Mesenchymal stem cell (in vitro differentiated cells and primary cell): ENCODE measurements around the gene DSCAM.

Experiments
- DNase-seq: peaks from one replicate; pipeline ENCODE4 v3.0.0-alpha.2; 2013
- H2AFZ ChIP-seq: one replicate; pipeline ENCODE4 v1.6.1; 2013; ENCODE audit warnings: low read depth, mild to moderate bottlenecking, control low read depth, inconsistent platforms, low read length, moderate library complexity
- H2AK5ac ChIP-seq: 2 replicates; pipeline ENCODE4 v1.6.1; 2013; ENCODE audit warnings: low read length, moderate library complexity, mild to moderate bottlenecking, inconsistent platforms; ENCODE audit not compliant: severe bottlenecking
- H2BK120ac ChIP-seq: one replicate; pipeline ENCODE4 v1.6.1; 2013; ENCODE audit warnings: low read depth, mild to moderate bottlenecking, inconsistent platforms, low read length, moderate library complexity
- H2BK12ac ChIP-seq, 2 experiments: one replicate each; pipeline ENCODE4 v1.6.1; 2013; ENCODE audit warnings: inconsistent platforms in 2 of 2, low read length in 2 of 2, mild to moderate bottlenecking in 2 of 2, moderate library complexity in 2 of 2, control low read depth in 1 of 2
- H2BK15ac ChIP-seq: one replicate; pipeline ENCODE4 v1.6.1; 2013; ENCODE audit warnings: mild to moderate bottlenecking, low read depth, inconsistent platforms; ENCODE audit not compliant: poor library complexity, severe bottlenecking
- H2BK5ac ChIP-seq: 2 replicates; pipeline ENCODE4 v1.6.1; 2013; ENCODE audit warnings: low read depth, mild to moderate bottlenecking, low read length, control low read depth, inconsistent platforms; ENCODE audit not compliant: poor library complexity, severe bottlenecking
- H3K14ac ChIP-seq, 2 experiments: one replicate each; pipeline ENCODE4 v1.6.1; 2013; ENCODE audit warnings: inconsistent platforms in 2 of 2, low read length in 2 of 2, control low read depth in 1 of 2, mild to moderate bottlenecking in 1 of 2, moderate library complexity in 1 of 2
- H3K18ac ChIP-seq, 2 experiments: one replicate each; pipeline ENCODE4 v1.6.1; 2013; ENCODE audit warnings: inconsistent platforms in 2 of 2, low read length in 2 of 2, control low read depth in 1 of 2, low read depth in 1 of 2, mild to moderate bottlenecking in 1 of 2
- H3K23ac ChIP-seq, 2 experiments: one replicate each; pipeline ENCODE4 v1.6.1; 2013; ENCODE audit warnings: inconsistent platforms in 2 of 2, low read length in 2 of 2, mild to moderate bottlenecking in 2 of 2, moderate library complexity in 2 of 2, control low read depth in 1 of 2
- H3K27ac ChIP-seq: 2 replicates; pipeline ENCODE4 v1.5.1; 2013; ENCODE audit warnings: mild to moderate bottlenecking, moderate library complexity, low read length, control low read depth, inconsistent platforms; ENCODE audit not compliant: poor library complexity, severe bottlenecking
- H3K27me3 ChIP-seq, 2 experiments: 2 replicates each; pipeline versions ENCODE4 v1.6.1 to v1.7.0; 2013; ENCODE audit warnings: low read length in 2 of 2, mild to moderate bottlenecking in 2 of 2, moderate library complexity in 2 of 2, control low read depth in 1 of 2, inconsistent platforms in 1 of 2; ENCODE audit not compliant: control insufficient read depth in 1 of 2, insufficient read depth in 1 of 2
- H3K36me3 ChIP-seq, 2 experiments: 2 replicates each; pipeline versions ENCODE4 v1.6.1 to v1.7.0; 2013; ENCODE audit warnings: low read length in 2 of 2, control low read depth in 1 of 2, inconsistent platforms in 1 of 2, low read depth in 1 of 2, mild to moderate bottlenecking in 1 of 2; ENCODE audit not compliant: insufficient read depth in 2 of 2, control insufficient read depth in 1 of 2
- H3K4ac ChIP-seq, 2 experiments: one replicate each; pipeline ENCODE4 v1.6.1; 2013; ENCODE audit warnings: inconsistent platforms in 2 of 2, low read length in 2 of 2, mild to moderate bottlenecking in 2 of 2, moderate library complexity in 2 of 2, control low read depth in 1 of 2, low read depth in 1 of 2
- H3K4me1 ChIP-seq: 2 replicates; pipeline ENCODE4 v1.6.1; 2013; ENCODE audit warnings: low read depth, low read length, control low read depth; ENCODE audit not compliant: control insufficient read depth, insufficient read depth
- H3K4me2 ChIP-seq: 2 replicates; pipeline ENCODE4 v1.6.1; 2013; ENCODE audit warnings: low read length, mild to moderate bottlenecking, inconsistent platforms; ENCODE audit not compliant: poor library complexity, severe bottlenecking
- H3K4me3 ChIP-seq, 2 experiments: 2 replicates each; pipeline versions ENCODE4 v1.5.1 to v1.7.0; 2013; ENCODE audit warnings: low read length in 2 of 2, mild to moderate bottlenecking in 2 of 2, control low read depth in 1 of 2, low read depth in 1 of 2; ENCODE audit not compliant: insufficient read depth in 1 of 2
- H3K79me1 ChIP-seq: replicated peaks from 2 replicates; pipeline ENCODE4 v1.6.1; 2013; ENCODE audit warnings: mild to moderate bottlenecking, control low read depth, low read length, inconsistent platforms; ENCODE audit not compliant: poor library complexity, severe bottlenecking
- H3K9ac ChIP-seq: 2 replicates; pipeline ENCODE4 v1.7.0; 2013; ENCODE audit warnings: mild to moderate bottlenecking, low read length, moderate library complexity
- H3K9me3 ChIP-seq: 2 replicates; pipeline ENCODE4 v1.7.0; 2013; ENCODE audit warnings: mild to moderate bottlenecking, low read length; ENCODE audit not compliant: control insufficient read depth
- H4K8ac ChIP-seq: one replicate; pipeline ENCODE4 v1.6.1; 2013; ENCODE audit warnings: inconsistent platforms, mild to moderate bottlenecking, low read length, moderate library complexity
- H4K91ac ChIP-seq: one replicate; pipeline ENCODE4 v1.6.1; 2013; ENCODE audit warnings: mild to moderate bottlenecking, low read length, inconsistent platforms
- WGBS: methylation state at CpG from one replicate; pipeline ENCODE4 v1.1.7; 2013; ENCODE audit warnings: mixed read lengths; 5-methylcytosine and 5-hydroxymethylcytosine counted together

Gene DSCAM

DNA sequence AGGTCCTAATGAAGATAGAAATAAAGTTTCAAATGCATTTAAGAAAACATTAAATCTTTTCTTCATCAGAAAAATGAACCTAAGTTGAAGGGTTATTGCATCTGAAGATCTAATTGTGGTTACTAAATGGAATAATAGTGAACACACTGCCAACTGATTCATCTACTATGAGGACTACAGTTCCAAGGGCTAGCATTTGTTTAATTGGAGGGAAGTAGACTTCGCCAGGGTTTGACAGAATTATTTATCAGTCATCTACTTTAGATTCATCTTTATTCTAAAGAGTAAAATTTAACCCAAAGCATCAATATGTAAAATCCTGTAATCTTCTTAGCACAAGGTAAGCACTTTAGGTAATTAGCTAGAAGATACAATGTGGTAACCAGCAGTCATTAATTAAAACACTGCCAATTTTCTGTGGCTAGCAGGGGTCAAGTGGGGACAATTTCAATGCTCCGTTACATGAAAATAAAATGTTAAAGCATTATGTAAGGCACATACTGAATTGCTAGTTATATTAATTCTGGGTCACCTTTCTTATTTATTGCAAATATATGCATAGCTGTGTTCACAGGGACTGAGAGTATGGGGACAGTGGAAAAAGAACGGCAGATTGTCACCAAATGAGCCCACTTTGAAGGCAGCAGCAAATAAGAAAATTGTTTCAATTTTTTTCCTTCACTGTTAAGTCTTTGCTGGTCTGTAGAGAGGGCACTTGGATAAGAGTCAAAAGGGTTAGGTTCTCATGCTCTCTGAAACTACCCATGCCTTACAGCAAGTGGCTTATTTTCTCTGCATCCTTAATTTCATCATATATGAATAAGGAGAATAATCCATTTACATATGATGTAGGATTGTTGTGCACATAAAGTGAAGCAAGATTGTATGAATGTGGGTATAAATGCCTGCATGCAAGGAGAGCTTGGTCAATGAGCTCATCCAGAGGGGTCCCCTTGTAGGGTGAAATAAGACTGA, 563.8 kb downstream of the DSCAM start:
- WGBS: 45% methylated on average over 1 of the region's 3 CpGs
- H3K27ac ChIP-seq: no peak overlapping the region
- H3K18ac ChIP-seq: no peak overlapping the region
- H3K4me1 ChIP-seq: no peaks in the 10 kb centered on the region
- H2BK15ac ChIP-seq: no peak overlapping the region
- H2BK12ac ChIP-seq: no peak overlapping the region
- no peak overlapping the region for H2AFZ ChIP-seq
- no peaks in the 10 kb centered on the region for H3K79me1 ChIP-seq
- no peaks in the 10 kb centered on the region for H3K27me3 ChIP-seq
- no peak overlapping the region for H2BK120ac ChIP-seq
- H3K36me3 ChIP-seq: no peaks in the 10 kb centered on the region
- H4K91ac ChIP-seq: no peak overlapping the region
- no peak overlapping the region for H3K14ac ChIP-seq
- H2AK5ac ChIP-seq: no peak overlapping the region
- no peak overlapping the region for H3K4me3 ChIP-seq
- H3K4me2 ChIP-seq: no peak overlapping the region
- H2BK5ac ChIP-seq: no peak overlapping the region
- no peak overlapping the region for H4K8ac ChIP-seq
- H3K23ac ChIP-seq: no peak overlapping the region
- H3K9me3 ChIP-seq: peaks cover 4% of the 10 kb centered on the region
- no peak overlapping the region for H3K4ac ChIP-seq
- DNase-seq: no peak
- no peak overlapping the region for H3K9ac ChIP-seq

DNA sequence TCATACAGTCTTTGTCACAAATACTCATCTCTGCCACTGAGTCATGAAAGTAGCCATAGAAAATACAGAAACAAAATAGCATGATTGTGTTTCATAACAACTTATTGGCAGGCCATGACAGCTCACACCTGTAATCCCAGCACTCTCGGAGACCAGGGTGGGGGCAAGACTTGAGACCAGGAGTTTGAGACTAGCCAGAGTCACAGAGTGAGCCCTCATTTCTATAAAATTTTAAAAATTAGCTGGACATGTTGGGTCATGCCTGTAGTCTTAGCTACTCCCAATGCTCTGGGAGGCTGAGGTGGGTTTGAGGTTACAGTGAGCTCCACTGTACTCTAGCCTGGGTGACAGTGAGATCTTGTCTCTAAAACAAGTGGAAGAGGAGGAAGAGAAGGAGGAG, 568.6 kb downstream of the DSCAM start:
- H3K9me3 ChIP-seq: peaks cover 8% of the 10 kb centered on the region
- H4K8ac ChIP-seq: no peak overlapping the region
- H3K9ac ChIP-seq: no peak overlapping the region
- H2BK120ac ChIP-seq: no peak overlapping the region
- no peak overlapping the region for H3K23ac ChIP-seq
- no peaks in the 10 kb centered on the region for H3K27me3 ChIP-seq
- H3K27ac ChIP-seq: no peak overlapping the region
- H3K14ac ChIP-seq: no peak overlapping the region
- whole genome bisulfite sequencing: 69% methylated on average over 1 of the region's 1 CpG
- H3K4me2 ChIP-seq: no peak overlapping the region
- no peak overlapping the region for H2BK15ac ChIP-seq
- no peaks in the 10 kb centered on the region for H3K79me1 ChIP-seq
- H2AK5ac ChIP-seq: no peak overlapping the region
- H2BK5ac ChIP-seq: no peak overlapping the region
- H3K36me3 ChIP-seq: no peaks in the 10 kb centered on the region
- no peak overlapping the region for H2BK12ac ChIP-seq
- no peak overlapping the region for H3K4ac ChIP-seq
- no peak overlapping the region for H4K91ac ChIP-seq
- no peak overlapping the region for H2AFZ ChIP-seq
- no peaks in the 10 kb centered on the region for H3K4me1 ChIP-seq
- no peak for DNase-seq
- H3K4me3 ChIP-seq: no peak overlapping the region
- no peak overlapping the region for H3K18ac ChIP-seq

DNA sequence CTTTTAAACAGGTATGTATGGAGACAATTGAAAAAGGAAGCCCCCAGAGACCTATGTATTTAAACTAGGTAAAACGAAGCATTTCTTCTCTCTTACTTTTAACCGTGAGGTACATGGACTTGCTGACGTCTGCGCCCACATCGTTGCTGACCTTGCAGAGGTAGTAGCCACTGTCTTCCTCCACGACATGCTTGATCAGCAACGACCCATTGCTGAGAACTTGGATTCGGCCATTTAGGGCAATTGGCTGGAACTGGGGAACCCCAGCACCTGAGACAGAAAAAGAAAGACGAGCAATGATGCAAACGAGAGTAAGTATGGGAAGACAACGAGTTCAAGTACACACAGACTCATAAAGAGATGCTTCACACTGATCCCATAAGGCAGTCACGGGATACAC, 571.0 kb downstream of the DSCAM start:
- Histone ChIP-seq H3K36me3 (no peaks in the 10 kb centered on the region), H3K18ac (no peak overlapping the region), H2AK5ac (no peak overlapping the region), H2BK12ac (no peak overlapping the region), H3K4me2 (no peak overlapping the region), H3K23ac (no peak overlapping the region), H3K9ac (no peak overlapping the region), H3K14ac (no peak overlapping the region), H3K27me3 (no peaks in the 10 kb centered on the region), H3K9me3 (peaks cover 8% of the 10 kb centered on the region), H2BK5ac (no peak overlapping the region), H4K8ac (no peak overlapping the region), H3K4ac (no peak overlapping the region), H2AFZ (no peak overlapping the region), H3K79me1 (no peaks in the 10 kb centered on the region), H4K91ac (no peak overlapping the region), H2BK120ac (no peak overlapping the region), H2BK15ac (no peak overlapping the region), H3K4me1 (no peaks in the 10 kb centered on the region), H3K4me3 (no peak overlapping the region), H3K27ac (no peak overlapping the region)
- 67% methylated on average over 11 of the region's 12 CpGs for WGBS
- DNase-seq: no peak

DNA sequence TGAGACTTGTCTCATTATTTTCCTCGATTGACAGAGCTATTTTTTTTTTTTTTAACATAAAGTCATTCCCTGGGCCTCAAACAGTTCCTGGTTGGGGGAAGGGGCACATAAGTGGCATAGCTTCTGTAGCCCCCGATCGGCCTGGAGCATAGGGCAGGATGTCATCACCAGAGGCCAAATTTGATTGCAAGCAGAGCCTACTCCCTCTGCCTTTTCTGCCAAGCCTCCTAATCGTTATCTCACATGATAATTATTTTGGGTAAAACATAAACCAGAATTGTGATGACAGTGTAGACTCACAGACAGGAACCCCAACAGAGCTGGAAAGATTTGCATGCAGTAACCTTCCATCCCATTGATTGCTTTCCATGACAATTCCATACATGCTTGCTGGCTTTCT, 574.9 kb downstream of the DSCAM start:
- no peak overlapping the region for H4K91ac ChIP-seq
- no peaks in the 10 kb centered on the region for H3K36me3 ChIP-seq
- peaks cover 4% of the 10 kb centered on the region for H3K9me3 ChIP-seq
- no peak for DNase-seq
- no peak overlapping the region for H3K27ac ChIP-seq
- no peaks in the 10 kb centered on the region for H3K27me3 ChIP-seq
- no peak overlapping the region for H3K4me2 ChIP-seq
- H2BK5ac ChIP-seq: no peak overlapping the region
- no peak overlapping the region for H2BK120ac ChIP-seq
- H3K23ac ChIP-seq: no peak overlapping the region
- no peak overlapping the region for H3K4ac ChIP-seq
- no peaks in the 10 kb centered on the region for H3K4me1 ChIP-seq
- no peak overlapping the region for H2BK12ac ChIP-seq
- 75% methylated on average over 3 of the region's 4 CpGs for WGBS
- no peak overlapping the region for H3K4me3 ChIP-seq
- H3K14ac ChIP-seq: no peak overlapping the region
- no peak overlapping the region for H2AFZ ChIP-seq
- no peak overlapping the region for H3K9ac ChIP-seq
- H3K18ac ChIP-seq: no peak overlapping the region
- no peak overlapping the region for H2BK15ac ChIP-seq
- no peaks in the 10 kb centered on the region for H3K79me1 ChIP-seq
- H4K8ac ChIP-seq: no peak overlapping the region
- no peak overlapping the region for H2AK5ac ChIP-seq
